ENCODE measurements around the gene CTXND1. TPM values are rescaled to one million over a fixed set of nuclear protein-coding genes. Genes with fewer than 3 reads are reported as not detected.

CTXND1 gene
- total RNA-seq, 1 experiment from 2014 or later = not detected

DNA sequence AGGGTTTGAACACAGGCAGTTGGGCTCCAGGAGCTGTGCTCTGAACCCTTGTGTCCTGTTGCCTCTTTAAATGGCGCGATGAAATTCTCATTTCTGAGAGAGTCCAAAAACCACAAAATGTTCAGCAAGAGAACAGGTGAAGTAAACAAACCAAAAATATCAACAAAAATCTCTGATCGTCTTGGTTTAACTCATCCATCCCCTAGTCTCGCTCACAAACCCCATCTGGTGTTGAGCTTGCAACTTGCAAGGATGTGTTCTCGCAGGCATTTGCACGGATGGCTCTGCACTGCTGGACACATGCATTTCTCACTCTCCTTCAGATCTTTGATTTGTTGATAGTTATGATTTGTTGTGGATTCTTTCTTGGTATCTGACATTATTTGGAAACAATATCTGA, 68.1 kb downstream of the CTXND1 start:
- peaks cover 37% of the 10 kb centered on the region for H3K36me3 ChIP-seq (ENCODE audit: low read depth, low read length)

GRCh38 chr15:80183306-80183705, 68.7 kb downstream of the CTXND1 start:
- Histone ChIP-seq H3K4me3 (ENCODE audit: low read length) (no peak overlapping the region), H3F3A (ENCODE audit: low read length, unreplicated experiment) (no peaks in the 10 kb centered on the region), H3K36me3 (ENCODE audit: low read depth, low read length) (peaks cover 38% of the 10 kb centered on the region), H2AFZ (ENCODE audit: low read length) (no peak overlapping the region), H3K9me2 (replicated peaks; ENCODE audit: low read length) (no peaks in the 10 kb centered on the region), H4K20me1 (ENCODE audit: low read length) (no peaks in the 10 kb centered on the region), H3K27me3 (ENCODE audit: low read length) (no peaks in the 10 kb centered on the region), H3K27ac (ENCODE audit: low read length) (no peak overlapping the region), H3K4me1 (ENCODE audit: insufficient read depth, low read length) (peaks cover 10% of the 10 kb centered on the region), H3K79me2 (ENCODE audit: low read length) (no peaks in the 10 kb centered on the region), H3K9me3 (ENCODE audit: low read length) (no peaks in the 10 kb centered on the region), H3K4me2 (ENCODE audit: low read length) (no peak overlapping the region), H3K9ac (ENCODE audit: low read length) (no peak overlapping the region)
- POLR2A ChIA-PET (ENCODE audit: unreplicated experiment) = no interaction called here
- no peak for TF ChIP-seq CTCF (conservative IDR thresholded peaks at IDR 0.05; ENCODE audit: low read depth, low read length)
- no peak for TF ChIP-seq EZH2 (IDR thresholded peaks at IDR 0.05; ENCODE audit: low read length, unreplicated experiment)
- TF ChIP-seq EZH2phosphoT487 (IDR thresholded peaks at IDR 0.05; ENCODE audit: borderline replicate concordance, low read length) = no peak
- BruUV-seq (replicated peaks) = no TSS peak
- CTCF ChIA-PET = no interaction called here
- DNase-seq = no peak
- intact Hi-C loops (cut with micrococcal nuclease) = no loop called here
- no peak for ATAC-seq

More for the DNA sequence above, 68.1 kb downstream of the CTXND1 start:
- POLR2A ChIA-PET (ENCODE audit: unreplicated experiment) = no interaction called here
- DNase-seq (peak; percentile 9), ATAC-seq (no peak)
- Histone ChIP-seq H2AFZ (ENCODE audit: low read length) (no peak overlapping the region), H3K9me3 (ENCODE audit: low read length) (no peaks in the 10 kb centered on the region), H4K20me1 (ENCODE audit: low read length) (no peaks in the 10 kb centered on the region), H3K9ac (ENCODE audit: low read length) (no peak overlapping the region), H3K4me1 (ENCODE audit: insufficient read depth, low read length) (peaks cover 10% of the 10 kb centered on the region), H3K4me2 (ENCODE audit: low read length) (no peak overlapping the region), H3K9me2 (replicated peaks; ENCODE audit: low read length) (no peaks in the 10 kb centered on the region), H3K27ac (ENCODE audit: low read length) (no peak overlapping the region), H3F3A (ENCODE audit: low read length, unreplicated experiment) (no peaks in the 10 kb centered on the region), H3K79me2 (ENCODE audit: low read length) (no peaks in the 10 kb centered on the region), H3K4me3 (ENCODE audit: low read length) (no peak overlapping the region), H3K27me3 (ENCODE audit: low read length) (no peaks in the 10 kb centered on the region)
- intact Hi-C loops (cut with micrococcal nuclease) = no loop called here
- CTCF ChIA-PET = interaction anchor here (0.6 kb wide), 1 partner anchor 15 kb away, joined by 3 read pairs; no protein-coding TSS in a partner anchor
- BruUV-seq (replicated peaks) = no TSS peak
- TF ChIP-seq CTCF (conservative IDR thresholded peaks at IDR 0.05; ENCODE audit: low read depth, low read length) (peak; percentile 40; the same call in 1 of the 2 replicates), EZH2 (IDR thresholded peaks at IDR 0.05; ENCODE audit: low read length, unreplicated experiment) (no peak)

GRCh38 chr15:80182611-80183261, 69.3 kb downstream of the CTXND1 start:
- no peak for TF ChIP-seq EZH2phosphoT487 (IDR thresholded peaks at IDR 0.05; ENCODE audit: borderline replicate concordance, low read length)
- H3K9me2 ChIP-seq (replicated peaks; ENCODE audit: low read length) = no peaks in the 10 kb centered on the region
- intact Hi-C loops (cut with micrococcal nuclease) = no loop called here
- H3F3A ChIP-seq (ENCODE audit: low read length, unreplicated experiment) = no peaks in the 10 kb centered on the region
- H3K9me3 ChIP-seq (ENCODE audit: low read length) = no peaks in the 10 kb centered on the region
- H3K27ac ChIP-seq (ENCODE audit: low read length) = no peak overlapping the region
- POLR2A ChIA-PET (ENCODE audit: unreplicated experiment) = no interaction called here
- no peak overlapping the region for H3K4me3 ChIP-seq (ENCODE audit: low read length)
- H4K20me1 ChIP-seq (ENCODE audit: low read length) = no peaks in the 10 kb centered on the region
- DNase-seq (peak; percentile 25), ATAC-seq (peak; percentile 39)
- H3K4me2 ChIP-seq (ENCODE audit: low read length) = no peak overlapping the region
- no TSS peak for BruUV-seq (replicated peaks)
- peaks cover 10% of the 10 kb centered on the region for H3K4me1 ChIP-seq (ENCODE audit: insufficient read depth, low read length)
- H2AFZ ChIP-seq (ENCODE audit: low read length) = no peak overlapping the region
- H3K79me2 ChIP-seq (ENCODE audit: low read length) = no peaks in the 10 kb centered on the region
- no peak overlapping the region for H3K9ac ChIP-seq (ENCODE audit: low read length)
- CTCF ChIA-PET = no interaction called here
- peaks cover 43% of the 10 kb centered on the region for H3K36me3 ChIP-seq (ENCODE audit: low read depth, low read length)
- no peaks in the 10 kb centered on the region for H3K27me3 ChIP-seq (ENCODE audit: low read length)

All from PC-3 (cell line).